Kidney (tissue), 14 donors: ENCODE data around the gene KRTAP4-16. TPM values are rescaled to one million over a fixed set of nuclear protein-coding genes. Genes with fewer than 3 reads are reported as not detected.
"Not testable (repeated sequence)": the region's sequence is repeated elsewhere in the genome, so short reads cannot be mapped to it uniquely, and the experiment has no call there.

Experiments
- DNase-seq, 5 donors: peaks; one replicate each; pipeline ENCODE4 v3.0.0-alpha.2; 2013 to 2020
- FAIRE-seq: peaks from 2 replicates; lab custom pipeline; 2012; peaks lifted over from hg19 to GRCh38; lab: Jason Lieb, UNC
- H3K27ac ChIP-seq, 2 donors: one replicate each; pipeline ENCODE4 v1.7.0; 2013; ENCODE audit warnings: low read depth in 2 of 2, low read length in 2 of 2, inconsistent platforms in 1 of 2
- H3K27me3 ChIP-seq: one replicate; pipeline ENCODE4 v1.7.1; 2013; ENCODE audit warnings: low read length, inconsistent platforms; ENCODE audit not compliant: control insufficient read depth, insufficient read depth
- H3K36me3 ChIP-seq, 3 donors: one replicate each; pipeline versions ENCODE4 v1.7.0 to v1.7.1; 2013; ENCODE audit warnings: low read length in 3 of 3, control low read depth in 1 of 3, inconsistent platforms in 1 of 3; ENCODE audit not compliant: insufficient read depth in 3 of 3, control insufficient read depth in 2 of 3
- H3K4me1 ChIP-seq, 3 donors: one replicate each; pipeline versions ENCODE4 v1.7.0 to v1.7.1; 2013; ENCODE audit warnings: low read length in 3 of 3, inconsistent platforms in 1 of 3, low read depth in 1 of 3; ENCODE audit not compliant: control insufficient read depth in 2 of 3, insufficient read depth in 2 of 3
- H3K4me3 ChIP-seq, 3 donors: one replicate each; pipeline versions ENCODE4 v1.7.0 to v1.8.1; 2013; ENCODE audit warnings: low read length in 3 of 3, control low read depth in 1 of 3, inconsistent platforms in 1 of 3
- H3K9ac ChIP-seq, 3 donors: one replicate each; pipeline versions ENCODE4 v1.7.0 to v1.7.1; 2013; ENCODE audit warnings: low read length in 3 of 3, control low read depth in 1 of 3, inconsistent platforms in 1 of 3
- H3K9me3 ChIP-seq, 3 donors: one replicate each; pipeline versions ENCODE4 v1.7.0 to v1.7.1; 2013; ENCODE audit warnings: low read length in 3 of 3, control low read depth in 1 of 3, inconsistent platforms in 1 of 3; ENCODE audit not compliant: control insufficient read depth in 2 of 3, insufficient read depth in 1 of 3
- CTCF ChIP-seq: IDR thresholded peaks from 3 replicates; pipeline ENCODE4 v1.5.1; 2012; ENCODE audit warnings: mild to moderate bottlenecking, moderate library complexity, borderline replicate concordance; ENCODE audit not compliant: insufficient read depth; ENCODE audit errors: extremely low read depth
- intact Hi-C: fragments of 100-400 bp; cut with DNase I; formaldehyde crosslinking; loops from one replicate; pipeline ENCODE4 v1.11.1; 2022
- polyA plus RNA-seq: library from polyadenylated mRNA; stranded (reverse); fragments of 350-450 nt; fragmentation: Illumina TruSeq; extraction: RNeasy Lipid Tissue Mini Kit (QIAGEN cat#74804); gene quantifications from one replicate; pipeline ENCODE4 v1.2.3, GENCODE V29; 2014; ENCODE audit warnings: low read depth, low replicate concordance; ENCODE audit not compliant: insufficient read depth
- total RNA-seq: library from RNA; stranded (reverse); fragmentation: NEBNext Ultra II Directional; extraction: Animal tissue kit (Norgen Biotek cat#: 25700); gene quantifications from one replicate; pipeline ENCODE4 v1.2.1, GENCODE V29; 2021
- donor health status: control.
- donor health status: control.
- donor health status: control.
- donor health status: control.
- donor health status: control.
- donor health status: DM: yes; HTN: yes; CAD: no.
- donor health status: Normal renal cell carcinoma (clear cell type).

Gene KRTAP4-16
- total and polyA plus RNA-seq, 2 donors from 2014 or later, result not detected

- H3K9me3 ChIP-seq, result peaks cover 0 to 2% (median 0%) of the 10 kb centered on the region in 3 donors
- intact Hi-C loops, result no loop called here
- H3K4me1 ChIP-seq, result no peaks in the 10 kb centered on the region
- H3K4me3 ChIP-seq, result no peak overlapping the region
- no peak for DNase-seq
- H3K9ac ChIP-seq, result no peak overlapping the region
- H3K27ac ChIP-seq, result no peak overlapping the region
- no peak for FAIRE-seq
- no peaks in the 10 kb centered on the region for H3K36me3 ChIP-seq
- TF ChIP-seq CTCF, result no peak
- H3K27me3 ChIP-seq, result no peaks in the 10 kb centered on the region
Measured at GRCh38 chr17:41131979-41132378, 30.0 kb upstream of the KRTAP4-16 start.

DNA sequence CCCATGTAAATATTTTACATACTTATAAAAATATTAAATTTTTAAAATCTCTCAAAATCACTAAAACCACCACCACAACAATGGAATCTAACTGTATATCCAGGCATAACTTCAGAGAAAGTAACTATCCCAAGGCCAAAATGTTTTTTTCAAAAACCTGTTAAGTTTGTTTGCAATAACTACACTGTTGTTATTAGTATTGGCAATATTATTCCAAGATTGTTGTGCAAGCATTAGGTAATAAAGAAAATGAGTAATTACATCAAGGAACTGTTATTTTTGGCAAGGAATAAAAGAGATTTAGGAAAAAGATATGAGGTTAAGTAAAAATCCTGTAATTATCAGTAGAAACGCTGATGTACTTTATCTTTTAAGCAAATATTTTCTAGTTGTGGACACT, 25.4 kb upstream of the KRTAP4-16 start:
- Histone ChIP-seq H3K4me1 (no peaks in the 10 kb centered on the region), H3K9ac (no peak overlapping the region), H3K27me3 (no peaks in the 10 kb centered on the region), H3K36me3 (no peaks in the 10 kb centered on the region), H3K27ac (no peak overlapping the region), H3K4me3 (no peak overlapping the region), H3K9me3 (peaks cover 0 to 2% (median 0%) of the 10 kb centered on the region in 3 donors)
- TF ChIP-seq CTCF, result no peak
- intact Hi-C loops, result no loop called here
- DNase-seq, result no peak
- no peak for FAIRE-seq

GRCh38 chr17:41126412-41126811, 24.4 kb upstream of the KRTAP4-16 start:
- H3K36me3 ChIP-seq, result no peaks in the 10 kb centered on the region
- no peak overlapping the region for H3K9ac ChIP-seq
- FAIRE-seq (no peak), DNase-seq (no peak)
- no peak overlapping the region for H3K27ac ChIP-seq
- H3K4me1 ChIP-seq, result no peaks in the 10 kb centered on the region
- H3K4me3 ChIP-seq, result no peak overlapping the region
- intact Hi-C loops, result no loop called here
- TF ChIP-seq CTCF, result no peak
- H3K9me3 ChIP-seq, result peaks cover 0 to 2% (median 0%) of the 10 kb centered on the region in 3 donors
- no peaks in the 10 kb centered on the region for H3K27me3 ChIP-seq

DNA sequence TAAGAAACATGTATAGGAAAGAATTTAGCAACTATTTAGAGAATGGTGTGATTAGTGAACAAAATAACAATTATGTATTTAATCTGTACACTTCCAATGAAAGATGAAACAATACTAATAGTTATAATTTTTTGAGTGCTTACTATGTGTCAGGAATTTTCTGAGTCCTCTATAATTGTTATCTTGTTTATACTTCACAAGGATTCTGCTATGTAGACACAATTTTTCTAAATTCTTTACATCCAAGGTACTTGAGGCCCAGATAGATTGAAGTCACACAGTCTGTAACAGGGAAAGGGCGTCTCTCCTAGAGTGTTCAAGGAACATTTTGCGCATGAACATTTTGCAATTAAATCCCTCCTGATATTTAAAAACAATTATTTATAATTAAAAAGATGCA, 23.1 kb upstream of the KRTAP4-16 start:
- no peaks in the 10 kb centered on the region for H3K36me3 ChIP-seq
- TF ChIP-seq CTCF, result no peak
- H3K4me1 ChIP-seq, result no peaks in the 10 kb centered on the region
- no peak for DNase-seq
- H3K4me3 ChIP-seq, result no peak overlapping the region
- H3K27ac ChIP-seq, result no peak overlapping the region
- no peaks in the 10 kb centered on the region for H3K27me3 ChIP-seq
- peaks cover 0 to 2% (median 0%) of the 10 kb centered on the region in 3 donors for H3K9me3 ChIP-seq
- FAIRE-seq, result no peak
- no peak overlapping the region for H3K9ac ChIP-seq
- intact Hi-C loops, result no loop called here

DNA sequence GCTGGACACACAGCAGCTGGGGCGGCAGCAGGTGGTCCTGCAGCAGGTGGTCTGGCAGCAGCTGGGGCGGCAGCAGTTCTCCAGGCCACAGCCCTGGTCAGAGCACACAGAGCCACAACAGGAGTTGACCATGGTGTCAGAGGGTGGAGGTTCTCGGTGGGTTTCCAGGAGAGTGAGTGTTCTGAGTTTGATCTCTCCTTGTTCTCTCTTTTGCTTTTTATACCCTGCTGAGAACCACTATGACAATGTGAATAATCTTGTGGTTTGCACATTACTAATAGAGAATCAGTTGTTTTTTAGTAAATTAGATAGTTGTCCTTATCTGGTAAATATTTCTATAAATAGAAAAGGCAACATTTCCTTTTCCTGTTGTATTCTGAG, 22.0 kb upstream of the KRTAP4-16 start, which contains the start of gene KRTAP4-12:
KRTAP4-12 (minus strand) TSS at position 192 of the 381 bp plus-strand sequence; CDS start at position 132, 60 bp downstream.
- H3K9ac ChIP-seq, H3K4me3 ChIP-seq, intact Hi-C loops, DNase-seq, H3K4me1 ChIP-seq, H3K27me3 ChIP-seq, FAIRE-seq, H3K36me3 ChIP-seq, H3K9me3 ChIP-seq, H3K27ac ChIP-seq: not testable (repeated sequence)
